Activated T-helper 1 cell treated with anti-CD3 and anti-CD28 coated beads, Interleukin-12 subunit alpha, Interleukin-12 subunit beta, Interleukin-2, Interleukin-4 antibody, amounts not matched to agents 30 ng/mL and 10 ng/mL and 1 ng/mL, durations not matched to agents 14 hours and 24 hours and 36 hours (primary cell): ENCODE data around the gene LPCAT3. TPM values are rescaled to one million over a fixed set of nuclear protein-coding genes. Genes with fewer than 3 reads are reported as not detected.

Experiments used
- DNase-seq: peaks from one replicate; pipeline ENCODE4 v3.0.0; 2021; ENCODE audit warnings: low spot score
- H3K27ac Mint-ChIP-seq: one replicate; pipeline ENCODE4 v1.8.0; 2021; ENCODE audit warnings: mild to moderate bottlenecking, mixed read lengths
- H3K27me3 Mint-ChIP-seq: one replicate; pipeline ENCODE4 v1.8.0; 2022; ENCODE audit warnings: mild to moderate bottlenecking, moderate library complexity, mixed read lengths; ENCODE audit not compliant: insufficient read depth
- H3K36me3 Mint-ChIP-seq: one replicate; pipeline ENCODE4 v1.8.0; 2021; ENCODE audit warnings: low read depth, mixed read lengths
- H3K4me1 Mint-ChIP-seq: one replicate; pipeline ENCODE4 v1.8.0; 2021; ENCODE audit warnings: low read depth, mixed read lengths
- H3K4me3 Mint-ChIP-seq: one replicate; pipeline ENCODE4 v1.8.0; 2021; ENCODE audit warnings: mild to moderate bottlenecking, moderate library complexity, mixed read lengths
- H3K9me3 Mint-ChIP-seq: one replicate; pipeline ENCODE4 v1.8.0; 2021; ENCODE audit warnings: mixed read lengths
- intact Hi-C: fragments of 100-400 bp; cut with micrococcal nuclease; formaldehyde crosslinking; loops from one replicate; pipeline ENCODE4 v1.15.1; 2024
- total RNA-seq: library from RNA; stranded (reverse); gene quantifications from 2 replicates; pipeline ENCODE4 v1.2.3, GENCODE V29; 2022

LPCAT3 gene
- total RNA-seq, 1 donor from 2014 or later = 30.0 TPM

- peaks cover 42% of the 10 kb centered on the region for H3K36me3 Mint-ChIP-seq
Measured at GRCh38 chr12:6950811-6951540, 67.3 kb downstream of the LPCAT3 start, which contains the start of gene PTPN6. Gene PTPN6, plus strand, starts transcription at chr12:6951356. Its CDS starts 157 bp downstream, at chr12:6951513.

GRCh38 chr12:6950401-6950801 lies 67.9 kb downstream of the LPCAT3 start:
- intact Hi-C loops = loop anchor here (5.0 kb wide), 3 partner anchors 163 to 987 kb away; partner anchors contain the start of genes CD4, CHD4 and SLC2A3
- H3K9me3 Mint-ChIP-seq = no peaks in the 10 kb centered on the region
- H3K27me3 Mint-ChIP-seq = no peaks in the 10 kb centered on the region
- H3K36me3 Mint-ChIP-seq = peaks cover 37% of the 10 kb centered on the region
- H3K4me3 Mint-ChIP-seq = peak overlapping the region; percentile 98
- no peak for DNase-seq
- H3K27ac Mint-ChIP-seq = peak overlapping the region; percentile 92
- H3K4me1 Mint-ChIP-seq = peaks cover 80% of the 10 kb centered on the region

More at GRCh38 chr12:6950811-6951540, 67.3 kb downstream of the LPCAT3 start, which contains the start of gene PTPN6:
- peak; percentile 46 for DNase-seq
- Mint-ChIP-seq H3K4me3 (peak within 1 kb of the TSS; percentile 98), H3K27me3 (no peaks in the 10 kb centered on the region), H3K9me3 (no peaks in the 10 kb centered on the region), H3K4me1 (peaks cover 80% of the 10 kb centered on the region), H3K27ac (peak within 1 kb of the TSS; percentile 97)
- intact Hi-C loops = loop anchor here (5.0 kb wide), 3 partner anchors 164 to 986 kb away; partner anchors contain the start of genes CD4, CHD4 and SLC2A3

GRCh38 chr12:6948873-6949594 lies 69.2 kb downstream of the LPCAT3 start:
- H3K4me3 Mint-ChIP-seq = peak overlapping the region; percentile 64
- H3K9me3 Mint-ChIP-seq = no peaks in the 10 kb centered on the region
- H3K27me3 Mint-ChIP-seq = no peaks in the 10 kb centered on the region
- H3K36me3 Mint-ChIP-seq = peaks cover 31% of the 10 kb centered on the region
- no peak for DNase-seq
- peaks cover 82% of the 10 kb centered on the region for H3K4me1 Mint-ChIP-seq
- H3K27ac Mint-ChIP-seq = peak overlapping the region; percentile 88
- intact Hi-C loops = loop anchor here (10.0 kb wide), 1 partner anchor 414 kb away; the partner anchor contains the start of gene GAPDH

- no peak for DNase-seq
- Mint-ChIP-seq H3K27me3 (no peaks in the 10 kb centered on the region), H3K4me3 (peak overlapping the region; percentile 41), H3K27ac (peak overlapping the region; percentile 40), H3K9me3 (no peaks in the 10 kb centered on the region), H3K4me1 (peaks cover 82% of the 10 kb centered on the region), H3K36me3 (peaks cover 17% of the 10 kb centered on the region)
- intact Hi-C loops = loop anchor here (10.0 kb wide), 1 partner anchor 413 kb away; the partner anchor contains the start of gene GAPDH
Measured at GRCh38 chr12:6947615-6948014, 70.7 kb downstream of the LPCAT3 start.

- Mint-ChIP-seq H3K4me3 (peak overlapping the region; percentile 96), H3K4me1 (peaks cover 86% of the 10 kb centered on the region), H3K27me3 (no peaks in the 10 kb centered on the region), H3K27ac (peak overlapping the region; percentile 95), H3K9me3 (no peaks in the 10 kb centered on the region), H3K36me3 (peaks cover 14% of the 10 kb centered on the region)
- intact Hi-C loops = loop anchor here (1.0 to 10.0 kb wide), 2 partner anchors 9 to 412 kb away; partner anchors contain the start of gene GAPDH
- DNase-seq = no peak
Measured at GRCh38 chr12:6946920-6947374, 71.3 kb downstream of the LPCAT3 start.

- Mint-ChIP-seq H3K27ac (peak overlapping the region; percentile 95), H3K27me3 (no peaks in the 10 kb centered on the region), H3K4me1 (peaks cover 86% of the 10 kb centered on the region), H3K36me3 (peaks cover 12% of the 10 kb centered on the region), H3K9me3 (no peaks in the 10 kb centered on the region), H3K4me3 (peak overlapping the region; percentile 96)
- DNase-seq = peak; percentile 63
- intact Hi-C loops = loop anchor here (1.0 to 10.0 kb wide), 2 partner anchors 8 to 411 kb away; partner anchors contain the start of gene GAPDH
Measured at GRCh38 chr12:6946033-6946919, 72.0 kb downstream of the LPCAT3 start.

GRCh38 chr12:6945613-6946012 lies 72.7 kb downstream of the LPCAT3 start:
- Mint-ChIP-seq H3K4me1 (peaks cover 81% of the 10 kb centered on the region), H3K27ac (peak overlapping the region; percentile 95), H3K4me3 (peak overlapping the region; percentile 96), H3K27me3 (no peaks in the 10 kb centered on the region), H3K9me3 (no peaks in the 10 kb centered on the region), H3K36me3 (peaks cover 14% of the 10 kb centered on the region)
- intact Hi-C loops = loop anchor here (1.0 to 10.0 kb wide), 2 partner anchors 7 to 411 kb away; partner anchors contain the start of gene GAPDH
- DNase-seq = no peak

GRCh38 chr12:6944381-6945186 lies 73.7 kb downstream of the LPCAT3 start:
- H3K27me3 Mint-ChIP-seq = no peaks in the 10 kb centered on the region
- intact Hi-C loops = loop anchor here (1.0 to 10.0 kb wide), 10 partner anchors 9 to 472 kb away; partner anchors contain the start of genes C1R, C1RL, EMG1 and GAPDH
- H3K4me1 Mint-ChIP-seq = peaks cover 71% of the 10 kb centered on the region
- peak overlapping the region; percentile 95 for H3K27ac Mint-ChIP-seq
- peak; percentile 84 for DNase-seq
- peak overlapping the region; percentile 96 for H3K4me3 Mint-ChIP-seq
- H3K36me3 Mint-ChIP-seq = peaks cover 18% of the 10 kb centered on the region
- no peaks in the 10 kb centered on the region for H3K9me3 Mint-ChIP-seq

GRCh38 chr12:6943722-6944380 lies 74.4 kb downstream of the LPCAT3 start, which contains the start of the genes C12orf57 and RNU7-1:
Gene C12orf57, plus strand, starts transcription at chr12:6944022. Its CDS starts 100 bp downstream, at chr12:6944122.
Gene RNU7-1, plus strand, starts transcription at chr12:6943816.
- peak; percentile 78 for DNase-seq
- Mint-ChIP-seq H3K36me3 (peaks cover 25% of the 10 kb centered on the region), H3K4me1 (peaks cover 69% of the 10 kb centered on the region), H3K27ac (peak within 1 kb of the TSS; percentile 93), H3K27me3 (no peaks in the 10 kb centered on the region), H3K9me3 (no peaks in the 10 kb centered on the region), H3K4me3 (peak within 1 kb of the TSS; percentile 96)
- intact Hi-C loops = loop anchor here (1.0 to 10.0 kb wide), 11 partner anchors 9 to 472 kb away; partner anchors contain the start of genes C1R, C1RL, EMG1 and GAPDH

- Mint-ChIP-seq H3K36me3 (peaks cover 25% of the 10 kb centered on the region), H3K4me3 (peak overlapping the region; percentile 96), H3K9me3 (no peaks in the 10 kb centered on the region), H3K27ac (peak overlapping the region; percentile 93), H3K27me3 (no peaks in the 10 kb centered on the region), H3K4me1 (peaks cover 65% of the 10 kb centered on the region)
- peak; percentile 75 for DNase-seq
- intact Hi-C loops = loop anchor here (2.0 to 10.0 kb wide), 3 partner anchors 53 to 471 kb away; partner anchors contain the start of genes GAPDH and VAMP1
Measured at GRCh38 chr12:6943389-6943721, 74.9 kb downstream of the LPCAT3 start.

GRCh38 chr12:6942331-6942665 lies 76.0 kb downstream of the LPCAT3 start:
- Mint-ChIP-seq H3K27me3 (no peaks in the 10 kb centered on the region), H3K4me1 (peaks cover 60% of the 10 kb centered on the region), H3K27ac (peak overlapping the region; percentile 93), H3K4me3 (no peak overlapping the region), H3K36me3 (peaks cover 22% of the 10 kb centered on the region), H3K9me3 (no peaks in the 10 kb centered on the region)
- no peak for DNase-seq
- intact Hi-C loops = loop anchor here (2.0 to 10.0 kb wide), 3 partner anchors 51 to 470 kb away; partner anchors contain the start of genes GAPDH and VAMP1
